MCF 10A (cell line): Measurements from ENCODE around the gene STAT1. TPM values are rescaled to one million over a fixed set of nuclear protein-coding genes. Genes with fewer than 3 reads are reported as not detected.

Source experiments
- BruUV-seq: library from RNA; stranded (reverse); fragments of 400-500 nt; replicated peaks from 2 replicates; lab custom pipeline; 2021; lab: Mats Ljungman, UMichigan
- CTCF ChIA-PET: fragments of 300-600 bp; sonication (Branson Sonifier 250); formaldehyde crosslinking; extraction: SDS; loops from one replicate; lab custom pipeline; 2021; ENCODE audit warnings: antibody characterized with exemption, inconsistent platforms; lab: Yijun Ruan, JAX
- POLR2A ChIA-PET: fragments of 300-600, 350-650 bp; sonication (Branson Sonifier 250); formaldehyde crosslinking; extraction: SDS; loops from one replicate; lab custom pipeline; 2020; ENCODE audit warnings: antibody characterized with exemption, inconsistent platforms; lab: Yijun Ruan, JAX
- DNase-seq: peaks from one replicate; pipeline ENCODE4 v3.0.0-alpha.2; 2018; ENCODE audit not compliant: unreplicated experiment
- H3K27ac Mint-ChIP-seq: one replicate; pipeline ENCODE4 v1.8.0; 2022; ENCODE audit warnings: mild to moderate bottlenecking, low read depth, mixed read lengths; ENCODE audit not compliant: unreplicated experiment
- H3K27me3 Mint-ChIP-seq: one replicate; pipeline ENCODE4 v1.8.0; 2022; ENCODE audit warnings: mixed read lengths; ENCODE audit not compliant: insufficient read depth, unreplicated experiment
- H3K36me3 Mint-ChIP-seq: one replicate; pipeline ENCODE4 v1.8.0; 2022; ENCODE audit warnings: mild to moderate bottlenecking, moderate library complexity, mixed read lengths; ENCODE audit not compliant: insufficient read depth, unreplicated experiment
- H3K4me1 Mint-ChIP-seq: one replicate; pipeline ENCODE4 v1.8.0; 2022; ENCODE audit warnings: mixed read lengths; ENCODE audit not compliant: insufficient read depth, unreplicated experiment
- H3K4me3 Mint-ChIP-seq: one replicate; pipeline ENCODE4 v1.8.0; 2022; ENCODE audit warnings: mild to moderate bottlenecking, moderate library complexity, mixed read lengths; ENCODE audit not compliant: unreplicated experiment
- H3K9me3 Mint-ChIP-seq: one replicate; pipeline ENCODE4 v1.8.0; 2022; ENCODE audit warnings: mixed read lengths; ENCODE audit not compliant: unreplicated experiment
- intact Hi-C: fragments of 100-400 bp; cut with micrococcal nuclease; formaldehyde crosslinking; loops from 2 replicates; pipeline ENCODE4 v1.14.1; 2022
- total RNA-seq: library from RNA; stranded (reverse); gene quantifications from 2 replicates; pipeline ENCODE4 v1.2.3, GENCODE V29; 2022
- TF ChIP-seq, protein P1 (sequence below): fragments of 200-600 bp; IDR thresholded peaks from one replicate; pipeline ENCODE4 v1.8.0; 2022; ENCODE audit warnings: antibody characterized with exemption, mild to moderate bottlenecking; ENCODE audit not compliant: unreplicated experiment

The STAT1 gene
- total RNA-seq, 1 experiment from 2014 or later, result 36.9 TPM

DNA sequence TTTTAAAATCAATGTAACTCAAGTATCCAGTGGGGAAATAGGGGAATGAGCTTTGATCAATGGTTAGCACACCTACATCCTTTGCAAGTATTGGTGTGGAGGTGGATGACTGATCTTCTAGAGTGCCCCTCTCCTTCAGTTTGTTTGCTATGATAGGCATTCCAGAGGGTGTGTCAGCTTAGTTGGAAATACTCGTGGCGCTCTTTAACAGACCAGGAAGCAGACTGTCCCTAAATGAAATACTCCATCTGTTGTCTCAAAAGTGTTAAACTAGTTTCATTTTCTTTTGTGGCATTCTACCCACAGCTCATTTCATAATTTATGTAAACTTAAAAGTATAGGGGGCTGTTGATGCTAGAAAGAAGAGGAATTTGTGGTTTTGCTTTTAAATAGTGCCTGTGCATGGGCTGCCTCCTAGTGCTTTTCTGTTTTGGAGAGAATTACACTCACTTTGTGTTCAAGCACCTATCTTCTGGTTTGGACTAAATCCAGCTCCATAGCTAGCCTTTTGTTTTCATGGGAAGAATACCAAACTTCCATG is 66.2 kb downstream of the STAT1 start:
- peaks cover 7% of the 10 kb centered on the region for H3K36me3 Mint-ChIP-seq
- intact Hi-C loops, result loop anchor here (1.0 kb wide), 1 partner anchor 166 kb away; no protein-coding TSS in a partner anchor
- TF ChIP-seq, protein P1, sequence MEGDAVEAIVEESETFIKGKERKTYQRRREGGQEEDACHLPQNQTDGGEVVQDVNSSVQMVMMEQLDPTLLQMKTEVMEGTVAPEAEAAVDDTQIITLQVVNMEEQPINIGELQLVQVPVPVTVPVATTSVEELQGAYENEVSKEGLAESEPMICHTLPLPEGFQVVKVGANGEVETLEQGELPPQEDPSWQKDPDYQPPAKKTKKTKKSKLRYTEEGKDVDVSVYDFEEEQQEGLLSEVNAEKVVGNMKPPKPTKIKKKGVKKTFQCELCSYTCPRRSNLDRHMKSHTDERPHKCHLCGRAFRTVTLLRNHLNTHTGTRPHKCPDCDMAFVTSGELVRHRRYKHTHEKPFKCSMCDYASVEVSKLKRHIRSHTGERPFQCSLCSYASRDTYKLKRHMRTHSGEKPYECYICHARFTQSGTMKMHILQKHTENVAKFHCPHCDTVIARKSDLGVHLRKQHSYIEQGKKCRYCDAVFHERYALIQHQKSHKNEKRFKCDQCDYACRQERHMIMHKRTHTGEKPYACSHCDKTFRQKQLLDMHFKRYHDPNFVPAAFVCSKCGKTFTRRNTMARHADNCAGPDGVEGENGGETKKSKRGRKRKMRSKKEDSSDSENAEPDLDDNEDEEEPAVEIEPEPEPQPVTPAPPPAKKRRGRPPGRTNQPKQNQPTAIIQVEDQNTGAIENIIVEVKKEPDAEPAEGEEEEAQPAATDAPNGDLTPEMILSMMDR, result no peak
- no peak overlapping the region for H3K27ac Mint-ChIP-seq
- H3K4me3 Mint-ChIP-seq, result no peak overlapping the region
- BruUV-seq, result no TSS peak
- no peaks in the 10 kb centered on the region for H3K9me3 Mint-ChIP-seq
- ChIA-PET CTCF (interaction anchor here (0.9 to 2.0 kb wide), 4 partner anchors 15 to 167 kb away, joined by 3 to 7 read pairs (median 4); no protein-coding TSS in a partner anchor), POLR2A (interaction anchor here (0.6 to 2.5 kb wide), 9 partner anchors 10 to 66 kb away, joined by 3 to 7 read pairs (median 4); no protein-coding TSS in a partner anchor)
- DNase-seq, result peak; percentile 58
- H3K4me1 Mint-ChIP-seq, result peaks cover 9% of the 10 kb centered on the region
- no peaks in the 10 kb centered on the region for H3K27me3 Mint-ChIP-seq

DNA sequence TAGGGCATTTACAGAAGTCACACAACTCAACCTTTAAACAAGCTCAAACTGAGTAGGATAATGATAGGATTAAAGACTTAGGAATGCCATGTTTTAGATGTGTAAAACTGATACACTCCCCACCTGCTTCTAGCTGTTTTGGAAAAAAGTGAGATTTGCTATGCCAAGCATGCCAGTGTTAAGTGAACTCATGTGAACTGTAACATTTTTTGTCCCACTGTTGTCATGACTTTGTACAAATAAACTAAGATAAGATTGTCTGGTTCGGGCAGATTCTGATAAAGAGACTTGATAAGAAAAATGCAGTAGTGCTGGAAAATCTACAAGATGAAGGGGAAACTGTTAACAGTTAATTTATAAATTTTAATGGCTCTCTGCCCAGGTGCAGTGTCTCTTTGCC is 66.8 kb downstream of the STAT1 start:
- Mint-ChIP-seq H3K4me3 (no peak overlapping the region), H3K36me3 (peaks cover 7% of the 10 kb centered on the region), H3K9me3 (no peaks in the 10 kb centered on the region), H3K4me1 (peaks cover 9% of the 10 kb centered on the region), H3K27ac (no peak overlapping the region), H3K27me3 (no peaks in the 10 kb centered on the region)
- BruUV-seq, result no TSS peak
- intact Hi-C loops, result no loop called here
- DNase-seq, result no peak
- ChIA-PET CTCF (interaction anchor here (0.6 to 2.0 kb wide), 6 partner anchors 14 to 591 kb away, joined by 3 to 7 read pairs (median 3); no protein-coding TSS in a partner anchor), POLR2A (interaction anchor here (0.6 to 2.5 kb wide), 10 partner anchors 9 to 531 kb away, joined by 3 to 7 read pairs (median 4); no protein-coding TSS in a partner anchor)
- TF ChIP-seq, protein P1, result no peak

GRCh38 chr2:190943706-190944105 is 70.3 kb downstream of the STAT1 start:
- Mint-ChIP-seq H3K4me3 (no peak overlapping the region), H3K27me3 (no peaks in the 10 kb centered on the region), H3K36me3 (peaks cover 7% of the 10 kb centered on the region), H3K27ac (no peak overlapping the region), H3K4me1 (peaks cover 15% of the 10 kb centered on the region), H3K9me3 (no peaks in the 10 kb centered on the region)
- no TSS peak for BruUV-seq
- POLR2A ChIA-PET, result no interaction called here
- intact Hi-C loops, result no loop called here
- no peak for DNase-seq
- CTCF ChIA-PET, result no interaction called here
- TF ChIP-seq, protein P1, result no peak

DNA sequence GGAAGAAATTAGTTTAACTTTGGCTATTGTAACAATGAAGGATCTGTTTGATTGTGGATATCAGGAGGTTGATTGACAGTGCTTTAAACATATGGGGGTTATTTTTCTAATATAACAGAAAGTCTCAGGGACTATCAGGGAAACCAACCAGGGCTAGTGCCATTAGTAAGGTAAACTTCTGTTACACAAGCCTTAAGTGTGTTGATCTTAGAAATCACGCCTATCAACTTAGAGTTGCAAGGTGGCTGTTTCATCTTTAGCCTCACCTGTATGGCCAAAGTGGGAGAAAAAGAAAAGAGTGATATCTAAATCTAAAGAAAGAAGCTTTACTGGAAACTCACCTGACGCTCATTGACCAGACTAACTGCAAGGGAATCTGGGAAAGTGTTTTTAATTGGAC is 71.3 kb downstream of the STAT1 start:
- ChIA-PET CTCF (no interaction called here), POLR2A (interaction anchor here (0.7 kb wide), 1 partner anchor 57 kb away, joined by 4 read pairs; no protein-coding TSS in a partner anchor)
- Mint-ChIP-seq H3K27ac (no peak overlapping the region), H3K9me3 (no peaks in the 10 kb centered on the region), H3K36me3 (peaks cover 7% of the 10 kb centered on the region), H3K4me3 (no peak overlapping the region), H3K27me3 (no peaks in the 10 kb centered on the region), H3K4me1 (peaks cover 13% of the 10 kb centered on the region)
- intact Hi-C loops, result no loop called here
- no peak for DNase-seq
- TF ChIP-seq, protein P1, result no peak
- BruUV-seq, result no TSS peak
